Adipocyte (in vitro differentiated cells): Measurements from ENCODE around the gene PLXNA2.

ENCODE experiments used
- DNase-seq: peaks from one replicate; pipeline ENCODE4 v3.0.0-alpha.2; 2015; ENCODE audit warnings: low read depth
- H3K27me3 ChIP-seq: replicated peaks from 2 replicates; pipeline ENCODE4 v1.7.0; 2013; ENCODE audit warnings: mild to moderate bottlenecking, low read length, moderate library complexity; ENCODE audit not compliant: control insufficient read depth, insufficient read depth
- H3K36me3 ChIP-seq: 2 replicates; pipeline ENCODE4 v1.7.0; 2013; ENCODE audit warnings: low read length, mild to moderate bottlenecking, moderate library complexity; ENCODE audit not compliant: control insufficient read depth, insufficient read depth, severe bottlenecking
- H3K4me1 ChIP-seq: 2 replicates; pipeline ENCODE4 v1.7.0; 2013; ENCODE audit warnings: mild to moderate bottlenecking, low read length, moderate library complexity; ENCODE audit not compliant: control insufficient read depth, insufficient read depth
- H3K4me3 ChIP-seq: 2 replicates; pipeline ENCODE4 v1.7.0; 2013; ENCODE audit warnings: mild to moderate bottlenecking, low read length, moderate library complexity
- H3K9ac ChIP-seq: 2 replicates; pipeline ENCODE4 v1.7.0; 2013; ENCODE audit warnings: mild to moderate bottlenecking, low read length, moderate library complexity
- H3K9me3 ChIP-seq: 2 replicates; pipeline ENCODE4 v1.7.0; 2013; ENCODE audit warnings: mild to moderate bottlenecking, low read length, moderate library complexity; ENCODE audit not compliant: control insufficient read depth

PLXNA2 gene

DNA sequence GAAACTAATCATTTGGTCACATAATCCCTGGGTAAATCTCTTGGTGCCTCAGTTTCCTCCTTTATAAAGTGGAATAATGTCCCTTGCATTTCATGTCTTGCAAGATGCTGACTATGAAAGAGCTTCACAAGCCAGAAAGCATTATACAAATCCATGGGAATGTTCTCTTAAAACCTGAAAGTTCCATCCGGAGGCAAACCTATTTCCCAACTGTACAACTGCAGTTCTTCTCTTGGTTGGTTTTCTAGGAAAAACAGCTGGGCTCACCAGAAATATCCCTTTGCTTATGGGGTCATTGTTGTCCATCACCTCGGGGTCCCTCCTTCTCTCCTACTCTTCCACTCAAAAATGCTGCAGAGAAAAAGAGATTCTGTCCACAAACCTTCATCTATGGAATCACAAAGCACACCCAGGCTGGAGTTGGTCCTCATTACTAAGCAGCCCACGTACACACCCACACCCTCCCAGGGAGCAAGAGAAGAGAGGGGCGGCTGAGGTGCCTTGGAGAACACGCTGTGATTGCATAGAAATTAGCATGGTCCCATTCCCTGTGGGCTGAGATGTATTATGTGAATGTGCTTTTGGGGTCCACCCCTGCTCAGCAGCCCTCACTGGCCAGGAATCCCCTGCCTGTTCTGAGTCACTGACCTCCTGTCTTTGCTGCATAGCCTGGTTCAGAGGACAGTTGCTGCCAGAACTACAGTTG, 5.0 kb upstream of the PLXNA2 start:
- Histone ChIP-seq H3K9me3 (no peaks in the 10 kb centered on the region), H3K4me3 (no peak overlapping the region), H3K9ac (no peak overlapping the region), H3K27me3 (peaks cover 36% of the 10 kb centered on the region), H3K4me1 (peaks cover 30% of the 10 kb centered on the region), H3K36me3 (no peaks in the 10 kb centered on the region)
- DNase-seq, result no peak

DNA sequence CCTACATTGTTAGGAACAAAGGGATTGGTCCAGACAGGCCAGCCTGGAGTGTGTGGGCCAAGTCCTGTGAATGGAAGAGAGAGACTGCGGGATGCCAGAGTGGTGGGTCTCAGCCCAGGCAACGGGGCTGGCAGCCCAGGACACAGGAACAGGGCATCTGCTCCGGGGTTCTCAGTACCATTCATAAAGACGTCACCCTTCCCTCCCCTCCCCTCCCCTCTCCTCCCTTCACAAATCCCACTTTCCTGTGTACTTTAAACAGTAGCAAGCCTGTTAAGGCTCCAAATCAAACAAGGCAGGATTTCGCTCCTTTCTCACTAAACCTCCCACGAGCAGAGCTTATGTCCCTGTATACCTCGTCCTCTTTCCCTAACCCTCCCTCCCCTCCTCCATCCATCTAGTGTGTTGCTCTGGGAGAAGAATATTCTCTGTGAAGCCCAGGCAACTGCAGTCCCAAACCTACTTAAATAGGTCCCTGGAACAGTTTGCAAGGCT, 4.2 kb upstream of the PLXNA2 start:
- no peak overlapping the region for H3K4me3 ChIP-seq

GRCh38 chr1:208247696-208248095, 3.5 kb upstream of the PLXNA2 start:
- peaks cover 26% of the 10 kb centered on the region for H3K4me1 ChIP-seq
- peaks cover 36% of the 10 kb centered on the region for H3K27me3 ChIP-seq
- H3K9ac ChIP-seq, result no peak overlapping the region
- no peaks in the 10 kb centered on the region for H3K36me3 ChIP-seq
- DNase-seq, result no peak
- no peak overlapping the region for H3K4me3 ChIP-seq
- H3K9me3 ChIP-seq, result no peaks in the 10 kb centered on the region

More for the DNA sequence above, 4.2 kb upstream of the PLXNA2 start:
- peaks cover 36% of the 10 kb centered on the region for H3K27me3 ChIP-seq
- peaks cover 27% of the 10 kb centered on the region for H3K4me1 ChIP-seq
- no peaks in the 10 kb centered on the region for H3K9me3 ChIP-seq
- H3K9ac ChIP-seq, result no peak overlapping the region
- DNase-seq, result no peak
- no peaks in the 10 kb centered on the region for H3K36me3 ChIP-seq

- H3K27me3 ChIP-seq, result peaks cover 16% of the 10 kb centered on the region
- peaks cover 20% of the 10 kb centered on the region for H3K4me1 ChIP-seq
- H3K9ac ChIP-seq, result peak overlapping the region; percentile 65
- peak overlapping the region; percentile 89 for H3K4me3 ChIP-seq
- H3K9me3 ChIP-seq, result no peaks in the 10 kb centered on the region
- DNase-seq, result peak; percentile 99
- no peaks in the 10 kb centered on the region for H3K36me3 ChIP-seq
These were observed 1.1 kb upstream of the PLXNA2 start for GRCh38 chr1:208245185-208245705.

DNA sequence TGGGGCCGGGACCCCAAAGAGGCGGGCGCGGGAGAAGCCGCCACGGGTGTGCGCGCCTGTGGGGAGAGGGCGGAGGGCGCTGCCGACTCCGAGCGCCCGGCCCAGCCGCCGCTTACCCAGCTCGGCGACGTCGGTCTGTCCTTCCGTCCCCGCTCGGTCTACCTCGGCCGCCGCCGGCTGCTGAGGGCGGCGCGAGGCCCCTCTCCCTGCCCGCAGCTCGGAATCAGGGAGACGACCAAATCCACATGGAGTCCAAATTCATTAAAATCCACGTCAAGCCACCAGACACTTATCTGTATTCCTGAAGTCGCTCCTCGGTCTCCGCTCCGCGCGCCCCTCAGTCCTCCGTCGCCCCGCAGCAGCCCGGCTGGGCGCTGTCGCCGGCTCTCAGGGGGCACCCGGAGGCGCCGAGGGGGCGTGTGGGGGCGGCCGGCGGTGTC, 637 bp downstream of the PLXNA2 start:
- peak; percentile 57 for DNase-seq
- H3K4me1 ChIP-seq, result peaks cover 23% of the 10 kb centered on the region

DNA sequence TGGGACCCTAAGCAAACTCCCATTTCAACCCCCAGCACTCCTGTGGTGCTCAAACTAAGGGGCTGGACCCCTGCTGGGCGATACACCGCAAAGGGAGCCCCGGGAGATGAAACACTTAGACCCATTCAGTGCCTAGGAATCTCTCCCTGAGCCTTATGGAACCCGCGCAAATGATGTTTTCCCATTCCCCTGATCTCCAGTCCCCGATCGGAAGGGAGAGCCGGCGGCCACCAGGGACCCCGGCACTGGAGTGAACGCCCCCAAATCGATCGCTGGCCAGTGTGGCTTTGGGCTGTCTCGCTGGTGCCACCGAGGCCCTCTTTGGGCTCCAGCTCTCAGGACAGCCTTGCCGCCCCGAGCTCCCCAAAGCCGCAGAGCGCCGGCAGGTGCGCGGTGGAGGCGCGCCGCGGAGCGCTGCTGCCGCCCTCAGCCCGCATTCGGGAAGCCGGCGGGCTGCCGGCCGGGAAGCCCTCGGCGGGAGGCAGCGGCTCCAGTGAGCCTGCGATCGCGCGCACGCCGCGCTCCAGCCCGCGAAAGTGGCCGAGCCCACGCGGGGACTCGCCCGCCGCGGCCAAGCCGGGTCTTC, 1.1 kb downstream of the PLXNA2 start:
- H3K9me3 ChIP-seq, result no peaks in the 10 kb centered on the region
- H3K36me3 ChIP-seq, result no peaks in the 10 kb centered on the region
- H3K27me3 ChIP-seq, result peaks cover 10% of the 10 kb centered on the region
- peak overlapping the region; percentile 89 for H3K4me3 ChIP-seq
- H3K9ac ChIP-seq, result peak overlapping the region; percentile 86
- peak; percentile 67 for DNase-seq
- H3K4me1 ChIP-seq, result peaks cover 23% of the 10 kb centered on the region

More for the DNA sequence above, 637 bp downstream of the PLXNA2 start:
- no peaks in the 10 kb centered on the region for H3K36me3 ChIP-seq
- H3K9me3 ChIP-seq, result no peaks in the 10 kb centered on the region
- peaks cover 10% of the 10 kb centered on the region for H3K27me3 ChIP-seq
- peak overlapping the region; percentile 89 for H3K4me3 ChIP-seq
- peak overlapping the region; percentile 86 for H3K9ac ChIP-seq

GRCh38 chr1:208242146-208242545, 2.0 kb downstream of the PLXNA2 start:
- H3K4me3 ChIP-seq, result peak overlapping the region; percentile 89
- H3K36me3 ChIP-seq, result no peaks in the 10 kb centered on the region
- H3K9me3 ChIP-seq, result no peaks in the 10 kb centered on the region
- no peak for DNase-seq
- H3K4me1 ChIP-seq, result peaks cover 23% of the 10 kb centered on the region
- no peak overlapping the region for H3K9ac ChIP-seq
- peaks cover 10% of the 10 kb centered on the region for H3K27me3 ChIP-seq

DNA sequence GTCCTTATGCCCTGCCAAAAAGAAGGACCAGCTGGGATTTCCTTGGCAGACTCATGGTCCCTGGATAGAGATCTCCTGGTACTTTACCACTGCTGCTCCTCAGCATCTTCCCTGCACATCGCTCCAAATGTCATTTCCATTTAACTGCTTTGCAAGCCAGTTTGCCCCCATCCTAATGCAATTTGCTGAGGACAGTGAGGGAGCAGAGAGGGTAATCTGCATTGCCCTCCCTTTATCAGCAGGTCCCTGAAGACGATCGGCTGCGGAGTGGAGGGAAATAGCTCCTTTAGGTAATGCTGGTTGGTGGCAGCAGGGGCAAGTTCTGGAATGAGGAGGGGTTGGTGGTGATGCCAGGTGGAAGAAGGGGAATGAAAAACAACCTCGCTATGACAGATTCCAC, 2.7 kb downstream of the PLXNA2 start:
- peaks cover 24% of the 10 kb centered on the region for H3K4me1 ChIP-seq
- H3K27me3 ChIP-seq, result peaks cover 10% of the 10 kb centered on the region
- DNase-seq, result no peak
- no peaks in the 10 kb centered on the region for H3K36me3 ChIP-seq
- no peaks in the 10 kb centered on the region for H3K9me3 ChIP-seq
- H3K4me3 ChIP-seq, result no peak overlapping the region
- no peak overlapping the region for H3K9ac ChIP-seq

DNA sequence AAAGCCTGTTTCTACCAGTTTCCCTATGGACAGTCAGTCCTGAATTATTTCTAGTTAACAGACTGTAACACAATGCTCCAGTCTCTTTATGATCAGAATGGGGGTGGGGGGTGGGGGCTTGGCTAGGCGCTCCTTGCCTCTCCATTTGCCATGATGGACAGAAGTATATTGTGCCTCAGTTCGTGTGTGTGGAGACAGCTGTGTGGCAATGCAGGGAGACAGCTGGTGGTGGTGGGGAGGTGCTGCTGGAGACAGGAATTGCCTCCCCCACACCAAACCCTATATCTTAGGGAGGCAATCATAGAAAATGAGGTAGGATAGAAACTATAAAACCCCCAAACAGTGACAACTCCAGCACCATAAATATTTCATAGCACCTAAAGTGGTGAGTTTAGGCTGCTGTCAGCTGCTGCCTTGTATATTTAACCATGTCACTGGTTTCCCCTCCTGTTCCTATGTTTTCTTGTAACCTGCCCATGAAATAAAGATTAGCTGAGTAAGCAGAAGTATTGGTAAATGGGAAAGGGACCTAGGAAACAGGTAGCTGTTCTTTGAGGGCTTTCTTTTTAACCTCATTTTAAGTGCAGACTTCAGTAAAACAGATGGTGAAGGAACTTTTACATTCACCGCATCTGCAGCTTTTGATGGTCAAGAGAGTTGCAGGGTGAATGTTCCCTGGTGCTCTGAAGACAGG, 3.4 kb downstream of the PLXNA2 start:
- Histone ChIP-seq H3K9ac (no peak overlapping the region), H3K27me3 (peaks cover 5% of the 10 kb centered on the region), H3K4me1 (peaks cover 31% of the 10 kb centered on the region), H3K4me3 (no peak overlapping the region), H3K9me3 (no peaks in the 10 kb centered on the region), H3K36me3 (no peaks in the 10 kb centered on the region)
- no peak for DNase-seq

DNA sequence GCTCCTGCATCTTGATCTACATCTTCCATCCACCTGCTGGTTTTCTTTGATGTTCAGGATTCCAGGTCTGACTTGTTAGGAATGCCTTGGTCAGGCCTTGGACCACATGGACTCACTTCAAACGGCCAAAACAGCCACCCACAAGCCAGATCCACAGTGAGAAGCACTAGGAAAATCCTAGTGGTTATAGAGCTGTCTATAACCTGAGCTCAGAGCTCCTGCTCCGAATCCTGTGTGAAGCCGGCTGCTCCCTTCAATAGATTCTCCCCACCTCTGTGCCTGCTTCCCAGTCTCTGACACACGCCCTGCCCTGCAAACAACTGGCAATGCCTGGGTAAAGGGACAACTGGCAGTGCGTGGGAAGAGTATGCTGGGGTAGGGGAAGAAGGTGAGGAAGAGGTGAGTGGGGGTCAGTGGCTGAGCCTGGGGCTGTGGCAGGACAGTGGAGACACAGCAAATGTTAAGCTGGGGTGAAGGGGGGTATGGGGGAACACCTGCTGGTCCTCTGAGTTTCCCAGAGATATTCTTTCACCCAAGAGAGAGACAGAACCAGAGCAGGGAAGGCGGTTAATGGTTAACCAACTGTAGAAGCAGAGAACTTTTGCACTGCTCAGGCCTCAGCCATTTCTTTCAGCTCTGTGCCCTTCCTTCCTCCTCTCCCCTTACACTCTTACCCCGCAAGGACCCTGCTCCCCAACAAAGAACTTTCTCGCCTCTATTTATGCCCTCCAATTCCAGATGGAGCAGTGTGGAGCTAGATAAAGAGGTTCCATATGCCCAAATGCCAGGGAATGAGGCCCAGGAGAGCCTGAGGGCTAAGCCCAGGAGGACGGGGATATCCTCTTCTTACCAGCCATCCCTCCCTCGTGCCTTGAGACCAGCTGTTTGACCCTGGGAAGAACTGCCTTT, 4.5 kb downstream of the PLXNA2 start:
- Histone ChIP-seq H3K4me1 (peaks cover 28% of the 10 kb centered on the region), H3K36me3 (no peaks in the 10 kb centered on the region), H3K9ac (no peak overlapping the region), H3K4me3 (no peak overlapping the region), H3K9me3 (no peaks in the 10 kb centered on the region), H3K27me3 (peaks cover 4% of the 10 kb centered on the region)
- DNase-seq, result no peak
